LNCAP (cell line): ENCODE results near the gene KAT6B.

ENCODE experiments used
- TF ChIP-seq, protein P1 (sequence below): fragments of 450-650 bp; IDR thresholded peaks from 2 replicates; pipeline ENCODE4 v1.5.1; 2017; ENCODE audit warnings: mild to moderate bottlenecking

KAT6B gene

DNA sequence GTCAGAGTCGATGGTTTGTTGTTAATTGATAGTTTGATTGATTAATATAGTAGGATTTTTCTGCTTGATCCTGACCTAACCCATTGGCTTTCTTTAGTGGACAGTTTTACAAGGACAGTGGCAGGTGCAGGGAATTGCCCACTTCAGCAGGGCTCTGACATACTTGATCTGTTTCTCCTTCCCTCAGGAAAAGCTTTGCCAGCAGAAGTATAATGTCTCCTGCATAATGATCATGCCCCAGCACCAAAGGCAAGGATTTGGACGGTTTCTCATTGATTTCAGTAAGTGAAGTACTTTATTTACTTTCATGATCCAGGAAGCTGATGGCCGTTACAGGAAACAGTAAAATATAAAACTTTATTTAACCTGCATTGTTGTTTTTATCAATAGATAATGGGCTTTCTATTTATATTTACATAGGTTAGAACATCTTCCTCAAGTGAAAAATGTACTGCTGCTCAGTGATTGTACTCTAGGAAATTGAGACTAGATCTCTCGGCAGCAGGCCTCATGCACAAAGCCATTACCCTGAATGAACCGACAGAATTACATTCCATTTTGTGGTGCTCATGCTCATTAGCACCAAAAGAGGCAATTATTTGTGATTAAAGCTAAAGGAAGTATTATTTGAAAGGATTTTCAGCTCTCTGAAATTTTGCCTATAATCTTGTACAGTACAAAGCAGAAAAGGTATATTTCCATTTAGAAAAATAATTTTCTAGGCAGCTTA lies 162.6 kb downstream of the KAT6B start:
- TF ChIP-seq, protein P1, sequence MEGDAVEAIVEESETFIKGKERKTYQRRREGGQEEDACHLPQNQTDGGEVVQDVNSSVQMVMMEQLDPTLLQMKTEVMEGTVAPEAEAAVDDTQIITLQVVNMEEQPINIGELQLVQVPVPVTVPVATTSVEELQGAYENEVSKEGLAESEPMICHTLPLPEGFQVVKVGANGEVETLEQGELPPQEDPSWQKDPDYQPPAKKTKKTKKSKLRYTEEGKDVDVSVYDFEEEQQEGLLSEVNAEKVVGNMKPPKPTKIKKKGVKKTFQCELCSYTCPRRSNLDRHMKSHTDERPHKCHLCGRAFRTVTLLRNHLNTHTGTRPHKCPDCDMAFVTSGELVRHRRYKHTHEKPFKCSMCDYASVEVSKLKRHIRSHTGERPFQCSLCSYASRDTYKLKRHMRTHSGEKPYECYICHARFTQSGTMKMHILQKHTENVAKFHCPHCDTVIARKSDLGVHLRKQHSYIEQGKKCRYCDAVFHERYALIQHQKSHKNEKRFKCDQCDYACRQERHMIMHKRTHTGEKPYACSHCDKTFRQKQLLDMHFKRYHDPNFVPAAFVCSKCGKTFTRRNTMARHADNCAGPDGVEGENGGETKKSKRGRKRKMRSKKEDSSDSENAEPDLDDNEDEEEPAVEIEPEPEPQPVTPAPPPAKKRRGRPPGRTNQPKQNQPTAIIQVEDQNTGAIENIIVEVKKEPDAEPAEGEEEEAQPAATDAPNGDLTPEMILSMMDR: no peak

DNA sequence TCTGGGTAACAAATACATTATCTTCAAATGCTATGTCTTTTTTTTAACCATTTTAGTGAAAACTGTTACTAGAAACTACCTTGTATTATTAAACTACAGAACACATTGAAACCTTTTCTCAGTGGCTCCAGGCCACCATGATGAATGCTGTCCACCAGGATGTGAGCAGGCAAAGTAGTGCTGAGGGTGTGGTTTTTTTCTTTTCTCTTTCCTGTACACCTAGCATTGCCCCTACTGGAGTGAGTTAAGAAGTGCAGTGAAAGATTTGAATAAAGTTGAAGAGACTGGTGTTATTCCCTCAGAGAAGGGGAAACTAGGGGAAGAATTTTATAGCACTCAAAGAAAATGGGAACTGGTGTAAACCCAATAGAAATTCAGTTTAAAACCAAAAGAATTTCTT lies 165.0 kb downstream of the KAT6B start:
- TF ChIP-seq, protein P1: peak; percentile 38; the same call in 1 of the 2 replicates

- TF ChIP-seq, protein P1: no peak
Measured at GRCh38 chr10:74992068-74992467, 165.7 kb downstream of the KAT6B start.

DNA sequence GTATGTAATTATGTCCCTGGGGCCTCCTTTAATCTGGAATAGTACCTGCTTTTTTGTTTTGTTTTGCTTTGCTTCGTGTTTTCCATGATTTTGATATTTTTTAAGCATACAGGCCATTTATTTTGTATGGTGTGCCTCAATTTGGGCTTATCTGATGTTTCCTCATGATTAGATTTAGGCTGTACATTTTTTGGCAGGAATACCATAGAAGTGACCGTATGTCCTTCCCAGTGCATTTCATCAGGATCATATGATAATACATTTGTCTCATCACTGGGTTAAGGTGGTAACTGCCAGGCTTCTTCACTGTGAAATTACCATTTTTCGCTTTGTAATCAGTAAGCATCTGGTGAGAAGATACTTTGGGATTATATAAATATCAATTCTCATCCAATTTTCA lies 167.2 kb downstream of the KAT6B start:
- TF ChIP-seq, protein P1: no peak

- TF ChIP-seq, protein P1: no peak
Measured at GRCh38 chr10:74994854-74995253, 168.5 kb downstream of the KAT6B start.

- TF ChIP-seq, protein P1: no peak
Measured at GRCh38 chr10:74995806-74996205, 169.4 kb downstream of the KAT6B start.

- TF ChIP-seq, protein P1: no peak
Measured at GRCh38 chr10:74997163-74997562, 170.8 kb downstream of the KAT6B start.
